SIG-M5 treated with dmso at 0.1 percent for 504 hours (cell line): ENCODE measurements around the gene THAP3.

Source experiments
- DNase-seq: peaks from one replicate; lab custom pipeline; 2025; ENCODE audit not compliant: unreplicated experiment; lab: John Stamatoyannopoulos, UW

The THAP3 gene

DNA sequence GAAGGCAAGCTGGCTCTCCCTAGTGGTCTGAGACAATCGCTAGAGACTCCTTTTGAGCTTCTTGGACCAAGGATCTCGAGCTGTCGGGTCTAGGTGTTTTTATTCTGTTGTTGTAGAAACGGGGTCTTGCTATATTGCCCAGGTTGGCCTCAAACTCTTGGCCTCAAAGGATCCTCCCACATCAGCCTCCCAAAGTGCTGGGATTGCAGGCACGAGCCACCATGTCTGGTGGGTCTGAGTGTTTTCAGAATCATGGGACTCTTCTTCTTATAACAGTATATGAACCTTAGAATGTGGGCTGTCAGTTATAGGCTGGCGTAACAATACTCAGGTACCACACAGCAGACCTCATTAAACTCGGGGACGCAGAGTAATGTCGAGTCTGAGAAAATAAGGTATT is 43.8 kb downstream of the THAP3 start:
- DNase-seq, result no peak

DNA sequence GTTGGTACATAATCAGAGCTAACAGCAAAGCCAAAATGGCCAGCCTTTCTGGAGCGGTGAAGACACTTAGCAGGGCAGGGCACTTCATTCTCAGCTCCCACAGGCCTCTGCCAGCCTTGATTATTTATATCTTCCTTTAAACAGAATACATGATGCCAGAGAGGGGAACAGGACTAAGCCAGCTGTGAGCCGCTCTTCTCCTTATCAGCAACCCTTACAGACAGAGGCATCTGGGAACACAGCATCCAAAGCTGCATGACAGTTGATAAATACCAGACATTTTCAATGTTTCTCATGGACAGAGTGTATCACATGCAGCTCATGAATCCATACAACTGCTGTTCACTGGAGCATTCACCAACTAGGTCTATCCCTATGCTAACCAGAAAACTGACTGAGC is 47.9 kb downstream of the THAP3 start:
- DNase-seq, result no peak

GRCh38 chr1:6673816-6674398 is 49.2 kb downstream of the THAP3 start:
- no peak for DNase-seq

DNA sequence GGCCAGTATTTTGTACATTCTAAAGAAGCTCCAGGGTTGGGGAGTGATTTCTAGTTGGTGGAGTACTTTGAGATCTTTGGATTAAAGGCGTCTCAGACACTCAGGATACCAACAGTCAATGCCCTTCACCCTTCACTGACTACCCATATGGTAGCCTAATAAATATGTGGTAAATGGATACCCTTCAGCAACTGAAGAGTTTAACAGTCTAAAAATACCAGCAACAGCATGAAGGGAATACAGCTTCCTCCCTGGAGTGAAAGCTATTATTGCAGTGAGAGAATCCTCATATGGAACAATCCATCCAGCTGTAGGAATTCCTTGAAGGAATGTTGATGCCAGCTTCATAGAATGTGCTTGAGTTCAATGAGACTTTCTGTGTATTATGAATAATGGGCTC is 50.1 kb downstream of the THAP3 start:
- DNase-seq, result no peak

DNA sequence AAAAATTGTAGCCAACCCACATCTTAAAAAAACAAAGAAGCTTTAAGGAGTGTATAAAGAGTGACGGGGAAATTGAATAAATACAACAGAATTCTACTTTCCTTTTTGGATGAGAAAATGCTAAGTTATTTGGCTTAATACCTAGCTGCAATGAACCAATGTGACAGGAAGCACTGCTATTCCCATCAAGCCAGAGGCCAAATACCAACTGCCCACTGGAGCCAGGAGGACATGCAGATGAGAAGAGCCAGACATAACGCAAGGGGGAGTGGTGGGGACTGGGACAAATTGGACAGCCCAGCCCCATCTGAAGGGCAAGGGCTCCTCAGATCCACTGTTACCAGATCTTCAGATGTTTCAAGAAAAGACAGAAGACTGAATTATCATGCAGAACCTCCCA is 51.3 kb downstream of the THAP3 start:
- DNase-seq, result no peak
